Skeletal muscle tissue (tissue), 4 donors: Measurements from ENCODE around the gene METTL17. TPM values are rescaled to one million over a fixed set of nuclear protein-coding genes. Genes with fewer than 3 reads are reported as not detected.
"Not testable (repeated sequence)": the region's sequence is repeated elsewhere in the genome, so short reads cannot be mapped to it uniquely, and the experiment has no call there.

Experiments used
- H3K27ac ChIP-seq: one replicate; pipeline ENCODE4 v1.7.0; 2013; ENCODE audit warnings: mild to moderate bottlenecking, low read depth, low read length, inconsistent platforms
- H3K27me3 ChIP-seq, 3 donors: one replicate each; pipeline ENCODE4 v1.7.0; 2013; ENCODE audit warnings: low read length in 3 of 3; ENCODE audit not compliant: control insufficient read depth in 3 of 3, insufficient read depth in 3 of 3
- H3K36me3 ChIP-seq, 3 donors: one replicate each; pipeline ENCODE4 v1.7.0; 2013; ENCODE audit warnings: low read length in 3 of 3; ENCODE audit not compliant: control insufficient read depth in 3 of 3, insufficient read depth in 3 of 3
- H3K4me1 ChIP-seq, 3 donors: one replicate each; pipeline ENCODE4 v1.7.0; 2013; ENCODE audit warnings: low read length in 3 of 3, mild to moderate bottlenecking in 3 of 3; ENCODE audit not compliant: control insufficient read depth in 3 of 3, insufficient read depth in 3 of 3
- H3K4me3 ChIP-seq, 3 donors: one replicate each; pipeline ENCODE4 v1.7.0; 2013; ENCODE audit warnings: low read length in 3 of 3
- H3K9ac ChIP-seq, 3 donors: one replicate each; pipeline ENCODE4 v1.7.0; 2013; ENCODE audit warnings: low read length in 3 of 3, mild to moderate bottlenecking in 3 of 3, moderate library complexity in 2 of 3, low read depth in 1 of 3
- H3K9me3 ChIP-seq, 3 donors: one replicate each; pipeline ENCODE4 v1.7.0; 2013; ENCODE audit warnings: low read length in 3 of 3; ENCODE audit not compliant: control insufficient read depth in 3 of 3
- total RNA-seq: library from RNA; depleted of rRNA; stranded (reverse); fragments of >200 nt; gene quantifications from one replicate; pipeline ENCODE4 v1.2.3, GENCODE V29; 2014
- donor health status: Osteomylitis.

METTL17 gene
- total RNA-seq, 1 donor from 2014 or later = 45.4 TPM

DNA sequence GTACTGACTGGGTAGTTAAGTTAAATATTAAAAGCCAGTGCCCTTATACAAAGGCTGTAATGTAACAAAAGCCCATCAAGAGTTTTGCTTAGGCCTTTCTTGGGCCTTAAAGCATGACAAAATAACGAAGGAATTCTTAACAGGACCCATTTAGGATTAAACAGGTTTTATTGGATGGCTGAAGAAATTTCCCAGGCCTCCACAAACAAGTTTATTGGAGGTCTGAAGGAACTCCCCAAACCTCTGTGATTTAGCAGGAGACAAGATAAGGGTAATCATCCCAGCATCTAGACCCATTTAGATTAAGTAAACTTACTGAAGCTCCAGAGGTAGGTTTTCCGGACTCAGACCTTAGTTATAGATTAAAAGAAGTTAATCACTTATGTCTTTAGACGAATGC lies 19.9 kb downstream of the METTL17 start:
- H3K27ac ChIP-seq, H3K4me1 ChIP-seq, H3K27me3 ChIP-seq, H3K9ac ChIP-seq, H3K9me3 ChIP-seq, H3K36me3 ChIP-seq, H3K4me3 ChIP-seq: not testable (repeated sequence)

DNA sequence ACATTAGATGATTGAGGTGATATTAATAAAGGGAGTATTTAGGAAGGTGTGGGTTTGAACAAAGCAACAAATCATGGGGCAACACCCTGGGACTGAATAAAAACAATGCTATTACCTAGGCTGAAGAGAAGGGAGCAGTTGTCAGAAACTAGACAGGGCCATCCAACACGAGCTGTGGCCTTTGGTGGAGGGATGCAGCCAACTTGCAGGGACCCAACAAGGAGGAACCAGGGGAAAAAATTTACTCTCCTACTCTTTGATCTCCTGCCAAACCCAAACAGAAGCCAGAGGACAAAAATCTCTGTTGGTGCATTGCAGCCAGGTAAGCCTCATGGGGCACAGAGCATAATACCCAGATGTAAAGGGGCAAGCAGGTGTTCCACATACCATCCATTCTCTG lies 21.4 kb downstream of the METTL17 start:
- Histone ChIP-seq H3K4me1 (peaks cover 13 to 17% (median 14%) of the 10 kb centered on the region in 3 donors), H3K9me3 (no peaks in the 10 kb centered on the region), H3K27me3 (no peaks in the 10 kb centered on the region), H3K4me3 (no peak overlapping the region), H3K36me3 (no peaks in the 10 kb centered on the region), H3K27ac (no peak overlapping the region), H3K9ac (peak overlapping the region in 1 of 3 donors; percentile 8)

DNA sequence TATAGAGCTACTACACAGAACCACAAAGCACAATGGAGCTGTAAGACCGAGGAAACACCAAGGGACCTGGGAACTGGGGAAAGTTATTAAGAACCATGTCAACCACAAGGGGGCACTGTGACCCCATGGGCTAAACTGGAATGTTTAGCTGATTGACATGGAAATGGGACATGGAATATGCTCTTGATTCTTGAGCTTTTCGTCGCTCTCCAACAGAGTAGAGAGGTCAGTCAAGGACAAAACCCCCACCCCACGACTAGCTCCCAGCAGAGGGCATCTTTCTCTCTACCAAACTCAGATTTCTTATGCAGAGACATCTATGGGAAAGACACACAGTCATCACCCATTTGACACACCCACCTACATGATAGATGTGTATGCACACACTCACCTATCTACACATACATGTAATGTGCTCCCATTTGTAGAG lies 25.0 kb downstream of the METTL17 start:
- Histone ChIP-seq H3K4me3 (peak overlapping the region in 2 of 3 donors; percentile 0 to 30), H3K4me1 (peaks cover 45 to 53% (median 46%) of the 10 kb centered on the region in 3 donors), H3K9me3 (no peaks in the 10 kb centered on the region), H3K27me3 (no peaks in the 10 kb centered on the region), H3K27ac (peak overlapping the region; percentile 43), H3K36me3 (peaks cover 32 to 34% (median 33%) of the 10 kb centered on the region in 3 donors), H3K9ac (peak overlapping the region in 1 of 3 donors; percentile 18)

DNA sequence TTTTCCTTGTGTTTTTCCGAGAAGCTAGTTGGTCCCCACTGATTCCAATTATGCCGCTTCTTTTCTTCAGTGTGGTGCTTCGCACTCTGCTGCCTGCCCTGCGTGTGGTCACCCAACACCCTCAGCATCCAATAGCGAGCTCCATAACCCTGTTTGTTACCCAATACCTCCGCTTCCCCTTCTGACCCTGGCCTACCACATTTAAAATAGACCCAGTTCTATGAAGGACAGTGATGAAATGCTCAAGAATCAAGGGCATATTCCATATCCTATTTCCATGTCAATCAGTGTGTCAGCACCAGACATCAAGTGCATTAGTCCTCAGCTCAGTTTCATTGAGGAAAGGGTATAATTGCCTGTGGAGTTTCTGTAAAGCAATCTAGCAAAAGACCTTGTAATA lies 25.5 kb downstream of the METTL17 start:
- Histone ChIP-seq H3K9ac (peak overlapping the region in 1 of 3 donors; percentile 18), H3K4me3 (peak overlapping the region in 2 of 3 donors; percentile 0 to 30), H3K4me1 (peaks cover 48 to 58% (median 48%) of the 10 kb centered on the region in 3 donors), H3K36me3 (peaks cover 36% of the 10 kb centered on the region in 3 donors), H3K27me3 (no peaks in the 10 kb centered on the region), H3K9me3 (no peaks in the 10 kb centered on the region), H3K27ac (peak overlapping the region; percentile 43)

DNA sequence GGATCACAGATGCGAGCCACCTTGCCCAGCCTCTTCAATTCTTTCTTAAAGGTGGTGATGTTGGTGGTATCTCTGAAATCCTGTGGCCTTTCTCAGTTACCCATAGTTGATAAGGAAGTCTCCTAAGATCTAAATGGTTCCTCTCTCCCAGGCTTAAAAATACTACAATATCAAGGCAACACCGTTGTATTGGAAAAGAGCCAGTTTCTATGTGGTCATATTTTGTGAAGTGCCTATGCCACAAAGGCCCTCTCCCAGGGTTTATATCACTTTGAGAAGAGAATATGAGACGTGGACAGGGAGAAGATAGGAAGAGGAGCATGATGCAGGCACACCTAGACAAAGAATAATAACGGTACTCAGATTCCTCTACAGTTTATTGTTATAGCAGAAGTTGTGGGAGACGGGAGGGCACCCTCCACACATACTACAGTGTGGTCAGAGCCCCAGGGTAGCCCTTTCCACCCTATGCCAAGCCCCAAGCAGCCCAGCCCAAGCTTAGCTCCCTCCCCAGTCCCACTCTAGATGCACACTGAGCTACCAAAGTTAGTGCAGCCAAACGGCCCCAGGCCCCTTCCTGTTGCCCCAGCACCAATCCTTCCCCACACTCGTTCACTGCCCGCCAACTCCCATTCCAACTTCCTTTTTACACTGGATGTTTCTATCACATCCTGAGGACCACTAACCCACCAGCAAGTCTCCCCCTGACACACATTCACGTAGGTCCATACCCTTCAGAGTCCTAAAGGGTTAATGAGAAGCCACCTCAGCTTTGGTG lies 26.8 kb downstream of the METTL17 start:
- Histone ChIP-seq H3K27me3 (no peaks in the 10 kb centered on the region), H3K36me3 (peaks cover 48 to 49% (median 49%) of the 10 kb centered on the region in 3 donors), H3K4me3 (no peak overlapping the region), H3K27ac (no peak overlapping the region), H3K9me3 (no peaks in the 10 kb centered on the region), H3K4me1 (peaks cover 60 to 71% (median 61%) of the 10 kb centered on the region in 3 donors), H3K9ac (peak overlapping the region in 1 of 3 donors; percentile 27)

- H3K27me3 ChIP-seq = no peaks in the 10 kb centered on the region
- peak overlapping the region; percentile 32 for H3K27ac ChIP-seq
- H3K4me1 ChIP-seq = peaks cover 71 to 82% (median 71%) of the 10 kb centered on the region in 3 donors
- H3K9me3 ChIP-seq = no peaks in the 10 kb centered on the region
- H3K36me3 ChIP-seq = peaks cover 54 to 60% (median 59%) of the 10 kb centered on the region in 3 donors
- peak overlapping the region in 1 of 3 donors; percentile 10 for H3K4me3 ChIP-seq
- peak overlapping the region in 2 of 3 donors; percentile 15 to 42 for H3K9ac ChIP-seq
These were observed 27.9 kb downstream of the METTL17 start for GRCh38 chr14:21017528-21018245.

DNA sequence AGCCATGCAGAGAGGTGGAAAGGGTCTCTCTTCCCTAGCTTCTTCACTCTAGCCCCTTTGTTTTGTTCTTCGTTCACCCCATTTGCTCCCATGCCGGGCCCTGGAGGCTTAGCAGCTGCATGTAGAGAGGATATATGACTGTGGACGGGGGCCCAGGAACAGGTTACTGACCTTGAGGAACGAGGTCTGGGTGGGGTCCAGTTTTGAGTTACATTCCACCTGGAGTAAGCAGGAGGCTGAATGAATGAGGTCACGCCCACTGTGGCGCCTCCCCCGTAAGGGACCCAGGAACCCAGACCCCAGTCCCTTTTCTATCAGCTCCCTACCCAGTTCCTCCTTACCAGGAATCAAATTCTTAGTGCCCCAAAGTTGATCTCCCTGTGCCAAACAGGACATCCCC lies 28.5 kb downstream of the METTL17 start:
- Histone ChIP-seq H3K36me3 (peaks cover 59 to 65% (median 63%) of the 10 kb centered on the region in 3 donors), H3K9me3 (no peaks in the 10 kb centered on the region), H3K4me3 (peak overlapping the region in 1 of 3 donors; percentile 10), H3K27me3 (no peaks in the 10 kb centered on the region), H3K4me1 (peaks cover 76 to 88% (median 77%) of the 10 kb centered on the region in 3 donors), H3K27ac (peak overlapping the region; percentile 32), H3K9ac (peak overlapping the region in 2 of 3 donors; percentile 15 to 42)

DNA sequence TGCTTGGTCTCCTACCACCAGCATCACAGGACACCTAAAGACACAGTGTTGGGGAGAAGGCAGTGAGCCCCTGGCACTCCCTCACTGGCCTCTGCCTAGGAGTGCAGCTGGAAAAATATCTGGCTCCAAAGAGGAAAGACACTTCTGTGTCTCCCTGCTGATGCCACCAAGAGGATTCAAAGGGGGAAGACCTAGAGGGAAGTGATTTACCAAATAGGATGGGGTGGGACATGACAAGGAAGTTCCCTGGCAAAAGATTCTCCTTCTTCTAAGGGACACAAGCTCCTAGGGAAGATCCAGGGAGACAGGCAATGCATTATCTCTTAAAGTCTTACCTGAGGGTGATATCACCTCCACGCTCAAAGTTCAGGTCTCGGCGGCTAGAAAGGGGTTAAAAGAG lies 29.0 kb downstream of the METTL17 start:
- Histone ChIP-seq H3K27me3 (no peaks in the 10 kb centered on the region), H3K4me3 (peak overlapping the region in 1 of 3 donors; percentile 21), H3K36me3 (peaks cover 59 to 65% (median 63%) of the 10 kb centered on the region in 3 donors), H3K4me1 (peaks cover 76 to 93% (median 82%) of the 10 kb centered on the region in 3 donors), H3K9ac (peak overlapping the region in 1 of 3 donors; percentile 42), H3K9me3 (no peaks in the 10 kb centered on the region), H3K27ac (no peak overlapping the region)

DNA sequence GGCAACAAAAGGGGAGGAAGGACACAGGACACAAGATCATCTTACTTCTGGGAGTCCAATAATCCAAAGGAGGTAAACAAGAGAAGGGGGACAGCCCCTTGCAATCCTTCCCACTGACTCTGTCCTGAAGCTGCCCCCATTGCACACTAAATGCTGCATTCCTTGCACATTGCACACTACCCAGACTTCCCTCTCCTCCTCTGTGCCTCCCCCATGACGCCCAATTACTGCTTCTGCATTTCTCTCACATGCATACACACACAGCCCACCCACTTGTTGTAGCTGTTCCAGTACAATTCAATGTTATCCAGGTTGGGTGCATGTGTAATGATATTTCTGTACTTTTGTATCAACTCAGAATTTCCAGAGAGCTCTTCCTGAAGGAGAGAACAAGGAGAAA lies 29.6 kb downstream of the METTL17 start:
- Histone ChIP-seq H3K27ac (no peak overlapping the region), H3K9me3 (no peaks in the 10 kb centered on the region), H3K27me3 (no peaks in the 10 kb centered on the region), H3K4me1 (peaks cover 79 to 94% (median 86%) of the 10 kb centered on the region in 3 donors), H3K9ac (peak overlapping the region in 1 of 3 donors; percentile 42), H3K36me3 (peaks cover 59 to 66% (median 63%) of the 10 kb centered on the region in 3 donors), H3K4me3 (peak overlapping the region in 1 of 3 donors; percentile 33)
